LHCN-M2 (cell line): ENCODE data around the gene IRF2. TPM values are rescaled to one million over a fixed set of nuclear protein-coding genes. Genes with fewer than 3 reads are reported as not detected.

Experiments
- DNase-seq: peaks from one replicate; pipeline ENCODE4 v3.0.0-alpha.2; 2012; ENCODE audit warnings: low read depth
- total RNA-seq: library from RNA; depleted of rRNA; stranded (reverse); fragments of >200 nt; gene quantifications from 2 replicates; pipeline ENCODE4 v1.2.3, GENCODE V29; 2014

IRF2 gene
- total RNA-seq, 1 experiment from 2014 or later: 16.6 TPM

DNA sequence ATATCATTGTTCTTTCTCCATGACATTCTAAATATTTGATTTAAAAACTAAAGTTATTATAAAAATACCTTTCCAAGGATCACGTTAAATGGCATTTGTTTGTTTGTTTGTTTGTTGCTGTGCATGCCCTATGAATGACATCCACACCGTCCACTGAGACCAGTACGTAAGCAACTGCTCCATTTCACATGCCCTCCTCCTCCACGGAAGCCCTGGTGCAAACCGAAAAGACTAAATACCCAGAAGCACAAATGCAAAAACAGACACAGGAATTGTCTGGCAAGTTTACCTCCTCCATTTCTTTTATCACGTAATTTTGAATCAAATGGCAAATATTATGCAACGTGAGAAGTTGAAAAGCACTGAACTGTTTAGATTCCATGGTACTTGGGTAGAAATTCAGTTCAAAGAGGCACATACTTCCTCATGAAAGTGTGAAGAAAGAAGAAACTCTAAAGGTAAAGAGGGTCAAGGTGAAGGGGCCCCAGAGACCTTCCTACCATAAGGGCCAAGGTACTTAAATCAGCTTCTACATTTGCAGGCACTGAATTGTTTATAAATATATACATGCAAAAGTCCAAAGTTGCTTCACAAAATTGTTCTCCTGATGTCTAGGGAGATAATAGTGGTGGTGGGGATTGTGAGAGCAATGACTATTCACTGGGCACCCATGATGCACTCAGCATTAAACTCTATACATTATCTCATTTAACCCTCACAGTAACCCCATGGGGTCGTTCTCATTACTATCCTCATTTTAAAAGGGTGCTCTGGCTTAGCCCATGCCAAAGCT, 23.4 kb downstream of the IRF2 start:
- DNase-seq: no peak

DNA sequence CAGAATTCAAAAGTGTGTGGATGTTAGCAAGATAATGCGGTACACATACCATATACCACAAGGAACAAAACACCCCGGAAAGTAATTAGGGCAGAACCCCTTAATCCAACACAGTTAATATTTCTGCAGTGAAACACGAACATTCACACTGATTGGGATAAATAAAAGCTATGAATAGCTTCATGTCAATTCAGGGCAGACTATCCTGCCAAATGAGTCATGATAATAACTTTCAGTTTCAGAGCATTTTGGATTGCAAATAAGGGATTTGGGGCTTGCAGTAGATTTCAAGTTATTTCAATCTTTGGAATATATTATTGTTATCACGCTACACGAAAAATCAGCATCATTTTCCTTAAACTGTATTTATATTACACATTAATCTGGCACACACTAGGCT, 24.3 kb downstream of the IRF2 start:
- peak; percentile 65 for DNase-seq

DNA sequence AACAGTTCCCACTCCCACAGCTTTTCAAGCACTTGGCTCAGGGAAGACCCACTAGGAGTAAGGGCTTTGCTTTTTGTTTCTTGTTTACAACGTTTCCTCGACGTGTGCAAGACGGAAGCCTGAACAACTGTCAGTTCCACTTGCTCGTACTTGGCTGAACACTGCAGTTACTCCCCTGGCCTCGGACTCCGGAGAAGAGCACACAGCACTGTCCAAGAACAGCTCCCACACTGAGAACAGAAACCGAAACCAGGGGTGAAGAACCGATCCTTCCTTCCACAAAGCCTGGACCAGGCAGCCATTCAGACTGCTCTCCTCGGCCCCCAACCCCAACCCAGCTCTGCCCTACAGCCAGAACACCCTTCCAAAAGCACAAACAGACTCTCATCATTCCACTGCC, 25.5 kb downstream of the IRF2 start:
- DNase-seq: peak; percentile 78

DNA sequence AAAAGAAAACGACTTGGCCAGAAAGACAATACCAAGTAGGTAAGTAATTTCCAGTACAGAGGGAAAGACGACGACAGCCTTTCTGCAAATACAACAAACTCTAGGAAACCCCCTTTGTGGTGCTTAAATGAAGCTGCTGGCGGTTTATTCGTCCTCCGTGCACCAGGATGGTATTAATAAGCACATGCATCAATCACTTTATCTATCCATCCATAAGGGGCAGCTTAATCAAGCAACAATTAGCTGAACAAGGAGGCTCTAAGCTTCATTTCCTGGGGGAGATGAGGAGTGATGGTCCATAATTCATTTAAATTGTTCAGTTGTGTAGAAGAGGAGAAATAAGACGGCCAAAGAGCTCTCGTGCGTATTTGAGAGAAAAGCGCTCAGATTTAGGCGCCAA, 26.2 kb downstream of the IRF2 start:
- DNase-seq: no peak

DNA sequence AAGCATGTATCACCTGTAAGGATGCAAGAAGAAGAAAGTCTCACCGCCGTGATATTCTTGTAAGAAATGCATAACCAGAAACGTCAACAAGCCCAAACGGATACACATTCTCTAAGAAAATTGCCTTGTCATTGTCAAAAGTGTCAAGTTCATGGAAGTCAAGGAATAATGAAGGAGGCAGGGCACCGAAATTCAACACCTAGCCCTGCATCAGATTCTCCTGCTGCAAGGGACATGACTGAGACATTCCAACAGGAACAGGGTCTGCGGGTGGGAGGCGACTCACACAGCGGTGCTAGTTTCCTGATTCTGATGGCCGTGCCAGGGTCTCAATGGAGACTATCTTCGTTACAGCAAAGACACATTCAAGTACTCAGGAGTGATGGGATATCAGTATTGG, 26.7 kb downstream of the IRF2 start:
- DNase-seq: no peak

DNA sequence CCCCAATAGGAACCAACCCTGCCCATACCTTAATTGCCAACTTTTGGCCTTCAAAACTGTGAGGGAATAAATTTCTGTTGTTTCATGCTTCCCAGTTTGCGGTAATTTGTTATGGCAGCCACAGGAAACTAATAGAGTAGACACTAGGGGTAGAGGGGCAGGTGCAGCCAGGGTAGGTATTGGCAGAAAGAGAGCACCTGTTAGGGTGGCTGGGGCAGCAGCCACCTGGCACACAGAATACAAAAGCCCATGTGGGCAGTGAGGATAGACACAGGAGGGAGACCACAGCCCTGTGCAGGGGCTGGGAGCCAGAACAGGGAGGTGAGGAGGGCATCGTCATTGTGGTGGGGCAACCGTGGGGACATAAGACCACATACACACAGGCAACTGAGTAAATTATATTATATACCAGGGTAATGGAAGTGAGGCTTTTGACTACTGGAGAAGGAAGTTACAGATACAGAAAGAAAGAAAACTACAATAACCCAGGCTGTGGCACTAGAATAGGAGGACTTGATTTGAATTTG, 28.2 kb downstream of the IRF2 start:
- DNase-seq: no peak

DNA sequence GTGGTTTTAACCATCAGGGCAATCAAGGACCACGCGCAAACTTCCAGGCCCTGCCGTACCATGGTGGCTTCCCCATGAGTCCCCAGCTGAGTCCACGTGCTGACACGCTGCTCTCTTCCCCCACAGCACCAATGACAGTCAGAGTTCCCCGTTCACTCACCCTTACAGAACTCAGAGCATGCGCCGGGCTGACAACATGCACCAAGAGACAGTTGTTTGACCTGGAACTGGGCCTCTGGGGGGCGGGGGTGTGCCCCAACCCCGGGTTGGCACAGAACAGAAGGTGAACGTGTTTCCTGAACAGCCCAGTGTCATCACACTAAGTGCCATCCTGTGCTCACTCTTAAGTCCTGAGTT, 29.4 kb downstream of the IRF2 start:
- DNase-seq: no peak

DNA sequence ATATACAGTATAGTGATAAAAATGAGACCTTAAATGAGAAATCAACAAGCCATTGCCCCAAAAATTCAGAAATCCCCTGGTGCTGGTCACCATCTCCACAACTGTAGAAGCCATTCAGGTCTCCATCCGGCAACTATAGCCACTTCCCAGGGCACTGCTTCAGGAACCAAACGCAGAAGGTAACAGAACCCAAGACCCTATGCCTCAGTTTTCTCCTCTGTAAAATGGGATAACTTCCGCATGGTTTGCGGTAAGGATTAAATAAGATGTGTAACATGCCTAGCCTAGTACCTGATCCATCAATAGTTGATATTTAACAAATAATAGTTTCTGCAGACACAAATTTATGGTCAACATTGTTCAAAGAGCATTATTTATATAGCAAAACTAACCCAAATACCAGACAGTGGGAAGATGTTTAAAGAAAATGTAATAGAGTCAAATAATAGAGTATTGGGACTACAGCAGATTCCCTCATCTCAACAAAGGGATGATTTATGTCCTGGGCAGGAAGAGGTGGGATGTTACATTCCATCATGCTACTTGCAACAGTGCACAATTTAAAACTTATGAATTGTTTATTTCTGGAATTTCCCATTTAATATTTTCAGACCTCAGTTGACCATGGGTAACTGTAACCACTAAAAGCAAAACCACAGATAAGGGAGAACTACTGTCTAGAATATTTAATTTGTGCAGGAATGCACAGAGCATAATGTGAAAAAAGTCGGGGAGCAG, 30.0 kb downstream of the IRF2 start:
- no peak for DNase-seq

DNA sequence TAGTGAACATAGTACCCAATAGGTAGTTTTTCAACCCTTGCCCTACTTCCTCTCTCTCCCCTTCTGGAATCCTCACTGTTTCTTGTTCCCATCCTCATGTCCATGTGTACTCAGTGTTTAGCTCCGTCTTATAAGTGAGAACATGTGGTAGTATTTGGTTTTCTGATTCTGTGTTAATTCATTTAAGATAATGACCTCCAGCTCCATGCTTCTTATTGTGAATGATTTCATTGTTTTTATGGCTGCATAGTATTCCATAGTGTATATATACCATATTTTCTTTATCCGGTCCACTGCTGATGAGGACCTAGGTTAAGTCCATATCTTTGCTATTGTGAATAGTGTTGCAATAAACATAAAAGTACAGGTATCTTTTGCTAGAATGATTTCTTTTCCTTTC, 31.0 kb downstream of the IRF2 start:
- no peak for DNase-seq

DNA sequence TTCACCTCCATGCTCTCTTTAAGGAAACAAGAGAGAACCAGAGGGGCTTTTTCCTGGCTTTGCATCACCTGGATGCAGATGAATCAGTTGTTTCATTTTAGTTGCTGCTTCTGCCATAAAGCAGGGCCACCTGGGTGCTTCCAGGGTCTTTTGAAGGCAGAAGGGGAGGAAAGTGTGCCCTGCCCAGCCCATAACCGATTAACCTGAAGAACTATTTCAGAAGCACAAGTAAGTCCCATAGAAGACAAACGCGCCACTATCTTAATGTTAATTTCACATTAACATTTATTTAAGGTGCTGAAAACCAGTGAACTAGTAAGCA, 32.1 kb downstream of the IRF2 start:
- DNase-seq: no peak

DNA sequence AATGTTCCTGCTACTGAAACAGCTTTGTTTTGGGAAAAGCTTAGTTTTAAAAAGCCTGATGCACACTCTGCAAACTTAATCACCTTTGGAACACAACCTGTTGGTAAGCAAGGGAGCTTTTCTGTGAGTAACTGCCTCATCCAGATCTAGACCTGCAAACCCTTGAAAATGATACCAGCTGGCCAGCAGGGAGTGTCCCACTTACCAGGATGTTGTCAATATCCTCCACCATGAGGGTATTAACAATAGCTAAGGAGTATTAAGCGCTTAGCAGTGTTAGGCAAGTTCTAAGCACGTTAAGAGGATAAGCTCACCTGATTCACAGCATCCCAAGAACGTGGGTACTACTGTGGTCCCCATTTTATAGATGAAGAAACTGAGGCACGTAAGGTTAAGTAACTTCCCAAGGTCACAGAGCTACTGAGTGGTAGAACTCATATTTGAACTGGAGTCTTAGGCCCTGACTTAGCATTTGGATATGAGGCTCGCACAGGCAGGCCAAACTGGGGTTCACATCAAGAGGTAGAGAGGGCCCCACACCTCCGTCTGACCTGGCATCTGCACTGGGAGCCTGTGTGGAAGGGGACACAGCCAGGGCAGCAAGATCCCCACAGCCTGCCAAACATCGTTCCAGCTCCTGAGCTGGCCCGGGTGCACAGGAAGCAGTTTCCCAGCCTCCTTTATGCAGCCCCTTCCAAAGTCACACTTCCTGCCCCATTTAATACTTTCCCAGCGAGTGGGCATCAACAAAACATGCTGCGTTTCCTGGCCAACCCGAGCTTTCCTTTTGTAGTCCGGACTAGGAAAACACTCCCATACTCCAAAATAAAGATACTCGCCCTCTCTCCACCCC, 32.7 kb downstream of the IRF2 start:
- DNase-seq: no peak

DNA sequence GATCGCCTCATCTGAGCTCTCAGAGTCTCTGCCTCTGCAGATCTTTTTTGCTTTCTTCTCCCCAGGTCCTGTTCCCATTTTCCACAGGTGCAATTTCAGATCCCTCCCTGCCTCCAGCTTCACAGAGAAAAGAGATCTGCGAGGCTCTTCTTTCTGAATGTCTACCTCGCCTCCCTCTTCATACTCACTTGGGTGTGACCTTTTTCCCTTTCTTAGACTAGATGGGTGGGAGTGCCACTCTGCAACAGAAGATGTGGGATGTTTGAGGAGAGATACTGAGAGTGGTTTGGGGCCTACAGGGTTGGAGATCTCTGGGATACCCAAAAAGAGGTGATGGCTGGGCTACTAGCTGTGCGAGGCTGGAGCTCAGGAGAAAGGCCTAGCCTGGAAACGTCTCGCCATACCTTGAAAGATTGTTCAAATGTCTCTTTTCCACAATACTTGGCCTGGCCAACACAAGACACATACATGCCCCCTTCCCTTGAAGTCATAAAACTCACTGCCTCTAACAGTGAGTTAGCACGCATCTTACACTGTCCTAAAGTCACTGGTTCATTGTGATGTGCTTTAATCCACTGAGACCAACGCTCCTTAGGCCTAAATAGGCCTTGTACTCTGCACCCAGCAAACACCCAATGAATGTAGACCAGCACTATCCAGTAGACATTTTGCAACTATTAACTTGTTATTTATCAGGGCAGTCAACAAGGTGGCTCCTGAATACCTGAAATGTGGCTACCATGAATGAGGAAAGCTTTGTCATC, 33.6 kb downstream of the IRF2 start:
- no peak for DNase-seq

DNA sequence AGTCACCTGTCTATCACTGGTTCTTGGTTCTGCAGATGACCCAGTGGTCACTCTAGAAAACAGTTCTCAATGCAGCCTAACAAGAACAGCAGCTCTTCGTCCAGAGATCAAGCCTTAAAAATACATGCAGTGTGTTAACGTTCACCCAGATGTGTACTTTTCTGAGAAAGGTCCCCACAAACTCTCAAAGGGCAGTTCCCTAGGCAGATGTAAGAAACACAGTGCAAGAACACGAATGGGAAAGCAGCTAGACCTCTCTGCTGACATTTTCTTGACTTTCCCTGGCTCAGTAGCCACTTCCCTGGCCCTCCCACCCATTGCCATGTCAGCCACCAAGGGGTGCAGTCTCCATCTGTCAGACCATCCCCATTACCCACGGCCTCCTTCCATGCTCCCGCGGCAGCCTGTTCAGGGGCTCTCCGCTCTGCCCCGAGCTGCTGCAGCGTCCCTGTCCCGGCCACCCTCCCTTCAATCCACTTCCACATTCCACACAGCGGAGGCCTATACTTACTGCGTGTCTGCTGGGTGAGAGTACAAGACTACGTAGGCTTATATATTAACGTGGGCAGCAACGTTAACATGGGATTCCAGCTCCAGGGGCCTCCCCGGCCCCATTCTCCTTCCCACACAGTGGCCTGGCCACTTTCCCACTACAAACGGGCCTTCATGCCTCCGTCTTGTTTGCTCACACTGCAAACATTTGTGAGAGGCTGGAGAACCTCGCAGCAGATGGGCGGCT, 34.3 kb downstream of the IRF2 start:
- DNase-seq: no peak

DNA sequence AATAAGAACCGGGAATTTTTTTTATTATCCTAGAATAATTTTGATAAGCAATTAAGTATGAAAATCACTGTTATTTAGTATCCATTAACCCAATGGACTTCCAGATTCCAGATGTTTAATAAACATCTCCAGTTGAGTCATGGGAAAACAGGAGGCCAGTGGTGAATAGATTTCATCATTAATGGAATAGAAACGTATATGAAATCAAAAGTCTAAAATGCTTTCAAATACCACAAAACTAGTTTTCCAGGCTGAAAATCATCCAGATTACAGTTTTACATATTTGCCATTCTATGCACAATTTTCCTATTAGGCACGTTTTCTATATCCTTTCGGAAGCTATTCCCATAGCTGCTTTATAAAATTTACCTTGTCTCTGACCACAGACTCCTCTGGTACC, 35.0 kb downstream of the IRF2 start:
- DNase-seq: no peak

DNA sequence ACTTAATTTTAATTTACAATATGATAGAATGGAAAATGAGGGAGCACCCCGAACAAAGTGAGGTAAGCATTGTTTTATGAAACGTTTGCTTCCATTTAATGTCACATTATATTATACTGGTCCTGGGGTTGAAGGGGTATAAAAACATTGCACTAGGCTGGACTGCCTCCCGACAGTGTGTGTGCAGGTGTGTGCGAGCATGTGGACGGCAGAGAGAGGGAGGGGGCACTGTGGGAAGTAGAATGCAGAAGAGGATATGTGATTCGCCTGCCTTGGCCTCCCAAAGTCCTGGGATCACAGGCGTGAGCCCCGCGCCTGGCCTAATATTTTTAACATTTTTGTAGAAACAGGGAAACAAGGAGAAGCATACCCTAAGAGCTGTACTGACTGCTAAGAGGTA, 36.0 kb downstream of the IRF2 start:
- DNase-seq: no peak

DNA sequence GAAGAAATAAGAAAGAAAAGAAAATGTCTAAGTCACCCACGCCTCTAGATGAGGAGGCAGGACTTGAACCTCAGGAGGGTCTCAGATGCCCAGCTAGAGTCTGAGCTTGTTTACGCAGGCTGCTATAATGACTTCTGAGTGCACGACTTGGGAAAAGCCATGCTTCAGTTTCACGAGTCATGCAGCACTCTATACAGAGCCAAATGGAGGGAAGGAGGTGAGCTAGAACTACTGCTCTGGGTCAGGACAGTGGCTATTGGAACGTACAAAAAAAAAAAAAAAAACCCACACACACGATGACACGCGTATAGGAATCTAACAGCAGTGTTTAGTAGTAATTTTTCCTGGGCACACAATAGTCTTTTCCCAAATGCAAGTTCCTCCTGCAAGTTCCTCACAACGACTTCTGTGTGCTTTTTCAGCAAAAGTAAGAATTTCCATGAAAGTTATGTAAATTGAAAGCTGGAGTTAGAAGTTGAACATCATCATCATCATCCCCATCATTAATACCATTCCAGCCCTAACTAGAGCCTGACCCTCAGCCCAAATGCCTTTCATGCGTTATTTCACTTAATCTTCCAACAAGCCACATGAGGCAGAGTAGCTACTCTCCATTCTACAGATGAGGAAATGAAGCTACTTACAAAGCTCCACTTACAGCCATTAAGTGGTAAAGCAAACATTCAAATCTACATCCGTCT, 36.6 kb downstream of the IRF2 start:
- no peak for DNase-seq

DNA sequence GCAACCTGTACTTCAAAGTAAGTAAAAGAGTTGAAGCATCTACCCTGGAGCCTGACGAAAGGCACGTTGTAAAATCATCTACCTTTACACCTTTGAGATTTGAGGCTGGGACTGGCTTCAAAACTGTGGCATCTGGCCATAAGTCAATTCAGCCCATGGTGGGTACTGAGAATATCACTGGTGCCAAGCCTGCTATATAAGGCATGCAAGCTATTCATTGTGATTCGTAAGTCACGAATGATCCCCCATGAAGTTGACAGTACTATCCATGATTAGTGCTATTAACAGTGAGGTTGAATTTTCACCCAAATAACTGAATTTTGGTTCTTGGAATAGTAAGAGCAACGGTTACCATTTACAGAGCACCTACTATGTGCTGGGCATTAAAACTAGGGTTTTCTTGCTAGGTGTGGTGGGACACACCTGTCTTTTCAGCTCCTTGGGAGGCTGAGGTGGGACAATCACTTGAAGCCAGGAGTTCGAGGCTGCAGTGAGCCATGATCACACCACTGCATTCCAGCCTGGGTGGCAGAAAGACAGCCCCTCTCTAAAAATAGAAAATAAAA, 39.8 kb downstream of the IRF2 start:
- DNase-seq: no peak

DNA sequence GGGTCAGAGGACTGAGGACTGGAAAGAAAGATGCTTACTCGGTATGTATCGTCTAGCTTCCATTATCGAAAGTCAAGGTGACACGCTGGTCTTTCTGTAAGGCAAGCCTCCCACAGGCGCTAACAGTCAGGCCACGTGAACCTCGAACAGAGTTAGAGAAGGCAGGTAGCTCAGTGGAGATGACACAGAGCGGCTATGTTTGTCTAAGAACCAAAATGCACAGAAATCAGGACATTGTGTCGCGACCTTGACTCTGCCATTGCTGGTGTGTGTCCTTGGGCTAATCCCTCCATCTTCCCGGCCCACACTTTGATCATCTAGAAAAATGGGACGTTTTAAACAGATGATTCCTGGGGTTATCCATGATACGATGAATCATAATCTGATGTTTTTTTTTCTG, 40.3 kb downstream of the IRF2 start:
- no peak for DNase-seq

DNA sequence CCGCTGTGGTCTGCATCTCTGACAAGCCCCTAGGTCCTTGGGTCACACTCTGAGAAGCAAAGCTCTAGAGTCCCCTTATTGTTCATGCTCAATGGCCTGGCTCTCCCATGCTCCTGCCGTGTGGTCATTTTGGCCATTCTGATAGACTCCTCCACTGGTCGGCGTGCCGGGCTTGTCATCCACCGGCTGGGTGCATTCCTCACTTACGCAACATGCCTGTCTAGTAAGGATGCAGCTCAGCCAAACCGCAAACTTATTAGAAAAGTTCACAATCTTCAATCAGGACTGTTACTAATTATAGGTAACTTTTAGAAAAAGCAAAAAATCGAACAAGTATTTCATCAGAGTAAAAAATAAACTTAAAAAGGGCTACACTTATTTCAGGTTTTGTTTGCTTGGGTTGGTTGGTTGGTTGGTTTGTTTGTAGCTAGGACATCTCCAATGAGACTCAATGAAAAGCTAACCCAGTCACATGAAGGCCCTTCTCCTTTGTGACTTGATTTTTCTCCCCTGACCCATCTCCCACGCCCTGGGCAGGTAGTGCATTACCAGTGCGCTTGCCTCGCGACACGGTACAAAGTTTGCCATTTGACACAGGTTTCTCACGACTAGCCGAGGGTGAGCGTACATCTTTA, 41.0 kb downstream of the IRF2 start:
- DNase-seq: no peak
